HEK293 (cell line): ENCODE measurements around the gene COTL1.

ENCODE experiments used
- CTCF ChIP-seq: fragments of 450-650 bp; formaldehyde crosslinking; IDR thresholded peaks from 2 replicates; pipeline ENCODE4 v1.5.1; 2016; ENCODE audit warnings: missing biosample characterization, missing genetic modification characterization
- GLI4 ChIP-seq: fragments of 450-650 bp; formaldehyde crosslinking; IDR thresholded peaks from 2 replicates; pipeline ENCODE4 v1.5.1; 2016; ENCODE audit warnings: missing biosample characterization, missing genetic modification characterization
- MZF1 ChIP-seq: fragments of 450-650 bp; formaldehyde crosslinking; IDR thresholded peaks from 2 replicates; pipeline ENCODE4 v1.5.1; 2017; ENCODE audit warnings: missing biosample characterization, missing genetic modification characterization, borderline replicate concordance
- SETDB1 ChIP-seq: IDR thresholded peaks from one replicate; pipeline ENCODE4 v1.6.1; 2017; ENCODE audit warnings: mild to moderate bottlenecking, low read length, moderate library complexity, mixed read lengths; ENCODE audit not compliant: insufficient read length
- TCF7L2 ChIP-seq: IDR thresholded peaks from 2 replicates; pipeline ENCODE4 v1.6.1; 2011; ENCODE audit warnings: low read depth, mild to moderate bottlenecking, inconsistent platforms, low read length, moderate library complexity, borderline replicate concordance
- WT1 ChIP-seq: fragments of 450-650 bp; formaldehyde crosslinking; IDR thresholded peaks from 2 replicates; pipeline ENCODE4 v1.5.1; 2016; ENCODE audit warnings: missing biosample characterization, missing genetic modification characterization
- ZBTB26 ChIP-seq: fragments of 450-650 bp; formaldehyde crosslinking; optimal IDR thresholded peaks from 2 replicates; pipeline ENCODE3; 2016; ENCODE audit warnings: missing biosample characterization, mild to moderate bottlenecking, missing genetic modification characterization
- ZNF138 ChIP-seq: fragments of 450-650 bp; formaldehyde crosslinking; IDR thresholded peaks from 2 replicates; pipeline ENCODE4 v1.5.1; 2016; ENCODE audit warnings: missing biosample characterization, missing genetic modification characterization, borderline replicate concordance
- ZNF658 ChIP-seq: fragments of 450-650 bp; formaldehyde crosslinking; IDR thresholded peaks from 2 replicates; pipeline ENCODE4; 2016; ENCODE audit warnings: missing biosample characterization, missing genetic modification characterization
- ZSCAN4 ChIP-seq: fragments of 450-650 bp; formaldehyde crosslinking; IDR thresholded peaks from 2 replicates; pipeline ENCODE4 v1.5.1; 2017; ENCODE audit warnings: missing biosample characterization, missing genetic modification characterization

GRCh38 chr16:84562174-84562815 lies 55.6 kb downstream of the COTL1 start:
- TF ChIP-seq ZNF138 (tag by site-specific recombination) (no peak), CTCF (tag by site-specific recombination) (no peak), ZNF658 (tag by site-specific recombination) (no peak), WT1 (tag by site-specific recombination) (no peak), SETDB1 (no peak), ZBTB26 (no peak), TCF7L2 (no peak), MZF1 (no peak), ZSCAN4 (no peak), GLI4 (tag by site-specific recombination) (no peak)
